Activated T-cell treated with anti-CD3 and anti-CD28 coated beads for 4 hours (primary cell): Measurements from ENCODE around the gene BRD9.
"Not testable (repeated sequence)": the region's sequence is repeated elsewhere in the genome, so short reads cannot be mapped to it uniquely, and the experiment has no call there.

Experiments used
- DNase-seq: peaks from one replicate; pipeline ENCODE4 v3.0.0-alpha.2; 2020

The BRD9 gene

DNA sequence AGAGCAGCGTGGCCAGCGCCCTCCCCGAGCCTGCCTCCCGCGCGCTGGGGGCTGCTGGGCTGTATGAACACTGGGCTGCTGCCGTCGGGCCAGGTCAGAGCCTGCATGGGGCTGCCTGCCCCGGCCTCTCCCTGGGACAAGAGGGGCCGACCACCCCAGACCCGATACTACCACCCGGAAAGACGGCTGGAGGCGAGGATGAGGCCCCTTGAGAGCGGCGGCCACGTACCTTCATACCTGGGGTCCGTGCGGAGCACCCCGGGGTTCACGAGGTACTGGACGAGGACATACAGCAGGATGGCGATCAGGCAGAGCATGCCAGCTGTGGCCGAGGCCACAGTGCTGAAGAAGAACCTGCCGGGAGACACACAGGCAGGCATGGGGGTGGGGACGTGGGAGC is 49.2 kb downstream of the BRD9 start:
- not testable (repeated sequence) for DNase-seq

DNA sequence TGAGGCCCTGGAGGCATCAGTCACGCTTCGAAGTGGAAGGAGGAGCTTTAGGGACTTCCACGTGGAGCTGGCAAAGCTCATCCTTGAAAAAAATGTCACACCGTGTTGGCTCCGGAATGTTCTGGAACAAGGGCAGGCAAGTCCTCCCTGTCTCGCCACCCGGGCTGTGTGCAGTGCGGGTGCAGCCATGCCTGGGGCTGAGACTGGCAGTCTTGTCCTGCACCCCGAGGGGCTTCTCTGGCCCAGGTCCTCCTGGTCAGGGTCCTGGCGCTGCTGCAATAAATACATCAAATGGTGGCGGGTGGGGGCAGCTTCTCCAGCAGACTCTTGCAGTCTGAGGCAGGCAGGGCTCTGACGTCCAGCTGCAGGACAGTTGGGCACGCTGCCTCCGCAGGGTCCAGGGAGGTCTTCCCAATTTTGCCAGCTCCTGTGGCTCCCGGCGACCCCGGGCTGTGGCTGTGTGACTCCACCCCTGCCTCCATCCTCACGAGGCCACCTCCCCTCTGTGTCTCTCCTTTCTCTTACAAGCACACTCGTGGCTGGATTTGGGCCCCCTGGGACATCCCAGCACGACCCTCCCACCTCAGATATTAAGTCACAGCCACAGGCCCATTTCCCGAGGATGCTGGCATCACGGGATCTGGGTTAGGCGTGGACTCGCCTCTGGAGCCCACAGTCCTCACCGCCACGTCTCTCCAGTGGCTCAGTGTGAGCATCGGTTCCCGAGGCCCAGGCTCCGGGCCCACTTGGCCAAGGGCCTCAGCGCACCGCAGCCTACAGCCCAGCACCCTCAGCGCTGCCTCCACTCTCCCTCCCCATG is 50.0 kb downstream of the BRD9 start:
- not testable (repeated sequence) for DNase-seq

DNA sequence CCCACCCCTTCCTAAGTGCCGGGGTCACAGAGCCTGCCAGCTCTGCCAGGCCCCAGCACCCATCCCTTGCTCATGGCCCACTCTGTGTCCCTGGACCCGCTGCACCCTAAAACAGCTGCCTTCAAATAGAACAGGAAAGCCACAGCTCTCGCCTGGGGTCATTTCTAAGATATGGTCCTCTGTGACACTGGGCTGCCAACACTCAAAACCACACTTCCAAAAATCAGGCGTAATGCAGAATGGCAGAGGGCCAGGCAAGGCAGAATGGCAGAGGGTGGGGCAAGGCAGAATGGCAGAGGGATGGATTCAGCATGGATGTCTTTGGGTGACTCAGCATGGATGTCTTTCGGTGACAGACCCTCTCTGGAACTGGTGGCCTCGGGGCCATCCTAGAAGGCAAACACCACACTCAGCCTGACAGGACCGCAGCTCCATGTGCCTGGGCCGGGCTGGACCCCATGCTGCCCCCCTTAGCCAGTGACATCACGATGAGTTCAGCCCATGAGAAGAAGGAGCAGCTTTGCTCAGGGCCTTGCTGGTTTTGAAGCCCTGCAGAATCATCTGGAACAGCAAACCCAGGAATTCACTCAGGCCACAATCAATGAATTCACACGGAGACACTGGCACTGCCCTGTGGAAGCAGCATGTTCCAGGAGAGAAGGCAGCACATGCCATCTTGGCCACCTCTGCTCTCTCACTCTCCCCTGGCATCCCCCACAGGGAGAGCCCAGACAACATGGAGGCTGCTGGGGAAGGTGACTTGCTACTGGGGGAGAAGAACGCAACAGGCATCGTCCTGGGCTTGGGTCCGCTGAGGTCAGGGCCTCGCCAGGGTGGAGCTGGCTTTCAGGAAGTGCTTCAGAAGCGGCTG is 50.8 kb downstream of the BRD9 start:
- not testable (repeated sequence) for DNase-seq

DNA sequence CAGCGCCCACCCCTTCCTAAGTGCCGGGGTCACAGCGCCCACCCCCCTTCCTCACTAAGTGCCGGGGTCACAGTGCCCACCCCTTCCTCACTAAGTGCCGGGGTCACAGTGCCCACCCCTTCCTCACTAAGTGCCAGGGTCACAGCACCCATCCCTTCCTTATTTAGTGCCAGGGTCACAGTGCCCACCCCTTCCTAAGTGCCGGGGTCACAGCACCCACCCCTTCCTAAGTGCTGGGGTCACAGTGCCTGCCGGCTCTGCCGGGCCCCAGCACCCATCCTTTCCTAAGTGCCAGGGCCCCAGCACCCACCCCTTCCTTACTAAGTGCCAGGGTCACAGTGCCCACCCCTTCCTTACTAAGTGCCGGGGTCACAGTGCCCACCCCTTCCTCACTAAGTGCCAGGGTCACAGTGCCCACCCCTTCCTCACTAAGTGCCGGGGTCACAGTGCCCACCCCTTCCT is 51.6 kb downstream of the BRD9 start:
- not testable (repeated sequence) for DNase-seq

DNA sequence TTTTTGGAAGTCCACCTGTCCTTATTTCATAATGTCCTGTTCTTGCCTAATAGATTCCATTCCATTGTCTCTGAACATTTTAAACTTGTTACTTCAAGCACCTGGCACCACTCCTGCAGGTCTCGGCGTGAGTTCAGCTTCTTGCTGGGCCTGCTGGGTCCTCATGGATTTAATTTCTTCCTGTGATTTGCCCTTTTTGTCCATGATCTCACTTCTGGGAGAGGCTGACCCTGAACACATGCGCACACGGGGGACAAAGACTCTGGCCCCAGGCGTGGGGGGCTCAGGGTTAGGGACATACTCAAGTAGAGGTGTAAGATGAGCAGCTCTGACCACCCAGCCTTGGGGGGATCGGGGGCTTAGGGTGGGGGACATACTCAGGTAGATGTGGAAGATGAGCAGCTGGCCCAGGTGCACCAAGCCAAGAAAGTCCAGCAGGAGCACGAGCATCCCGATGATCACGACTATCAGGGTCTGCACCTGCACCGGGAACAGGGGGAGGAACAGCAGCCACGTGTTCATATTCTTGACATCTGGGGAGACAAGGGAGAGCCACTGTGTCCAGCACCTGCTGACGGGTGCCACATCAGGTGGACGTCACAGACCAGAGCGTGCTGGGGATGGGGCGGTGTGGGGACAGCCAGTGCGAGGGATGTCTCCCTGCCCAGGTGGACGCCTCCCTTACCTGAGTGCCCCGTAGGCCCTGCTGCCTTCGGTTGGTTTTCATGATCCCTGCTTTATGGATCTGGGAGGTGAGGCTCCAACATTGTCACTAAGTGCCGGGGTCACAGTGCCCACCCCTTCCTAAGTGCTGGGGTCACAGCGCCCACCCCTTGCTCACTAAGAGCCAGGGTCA is 52.3 kb downstream of the BRD9 start:
- not testable (repeated sequence) for DNase-seq

DNA sequence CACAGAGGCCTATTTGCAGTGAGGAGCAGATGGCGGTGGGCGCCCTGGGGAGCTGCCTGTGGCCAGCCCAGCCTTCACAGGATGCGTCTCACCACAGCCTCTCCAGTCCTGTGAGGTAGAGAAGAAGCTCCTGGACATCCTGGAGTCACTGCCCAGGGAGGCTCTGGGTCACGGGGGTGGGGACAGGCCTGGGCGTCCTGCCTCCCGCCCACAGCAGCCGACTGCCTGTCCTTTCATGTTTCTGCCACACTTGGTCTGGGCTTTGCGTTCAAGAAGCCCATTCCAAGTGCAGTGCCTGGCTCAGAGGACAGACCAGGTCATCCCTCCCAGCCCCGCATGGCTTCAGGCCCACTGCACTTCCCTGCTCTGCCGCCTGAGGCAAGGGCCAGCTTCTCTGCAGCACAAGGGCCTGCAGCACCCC is 54.2 kb downstream of the BRD9 start:
- DNase-seq, result not testable (repeated sequence)

DNA sequence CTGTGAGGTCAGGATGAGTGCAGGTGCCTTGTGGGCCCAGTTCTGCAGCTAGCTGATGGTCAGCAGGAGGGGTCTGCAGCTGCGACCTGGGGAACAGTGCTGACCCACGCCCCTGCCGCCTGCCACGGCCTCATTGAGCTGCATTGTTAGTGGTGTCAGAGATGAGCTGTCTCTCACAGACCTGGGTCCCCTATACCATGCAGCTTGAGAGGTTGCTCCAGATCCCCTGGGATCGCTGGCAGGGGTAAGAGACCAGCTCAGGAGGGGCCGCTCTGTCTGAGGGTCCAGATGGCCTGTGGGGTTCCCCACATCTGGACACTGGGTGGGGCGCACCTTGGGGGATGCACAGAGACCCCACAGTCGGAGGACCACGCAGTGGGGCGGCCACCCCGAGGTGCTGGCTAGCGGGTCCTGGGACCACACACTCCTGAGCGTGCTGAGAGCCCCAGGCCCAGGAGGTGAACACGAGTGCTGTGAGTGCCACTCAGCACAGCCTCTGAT is 54.9 kb downstream of the BRD9 start:
- DNase-seq, result not testable (repeated sequence)

DNA sequence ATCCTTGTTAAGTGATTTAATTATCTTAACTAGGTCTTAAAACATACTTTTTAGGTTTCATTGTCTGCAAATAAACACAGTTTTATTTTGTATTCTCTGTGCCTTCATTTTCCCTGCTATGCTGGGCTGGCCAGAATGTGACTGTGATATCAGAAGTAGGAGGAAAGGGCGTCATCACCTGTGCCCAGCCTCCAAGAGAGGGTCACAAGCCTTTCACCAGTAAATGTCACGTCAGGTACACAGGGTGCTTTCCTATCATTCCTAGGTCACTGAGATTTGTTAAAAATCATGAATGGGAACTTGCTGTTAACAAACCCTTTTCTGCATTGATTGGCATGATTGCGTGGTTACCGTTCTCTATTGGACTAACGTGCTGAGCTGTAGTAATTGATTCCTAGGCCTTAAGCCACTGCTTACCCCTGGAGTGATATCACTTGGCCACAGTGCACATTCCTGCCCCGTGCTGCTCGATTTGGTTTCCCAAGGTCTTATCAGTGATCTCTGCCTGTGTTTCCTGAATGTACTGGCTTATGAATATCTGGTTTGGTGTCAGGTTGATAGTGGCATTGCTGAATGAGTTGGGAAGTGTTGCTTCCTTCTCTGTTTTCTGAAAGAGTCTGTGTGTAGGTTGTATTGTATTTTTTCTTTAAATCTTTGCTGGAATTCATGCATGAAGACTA is 56.5 kb downstream of the BRD9 start:
- not testable (repeated sequence) for DNase-seq

DNA sequence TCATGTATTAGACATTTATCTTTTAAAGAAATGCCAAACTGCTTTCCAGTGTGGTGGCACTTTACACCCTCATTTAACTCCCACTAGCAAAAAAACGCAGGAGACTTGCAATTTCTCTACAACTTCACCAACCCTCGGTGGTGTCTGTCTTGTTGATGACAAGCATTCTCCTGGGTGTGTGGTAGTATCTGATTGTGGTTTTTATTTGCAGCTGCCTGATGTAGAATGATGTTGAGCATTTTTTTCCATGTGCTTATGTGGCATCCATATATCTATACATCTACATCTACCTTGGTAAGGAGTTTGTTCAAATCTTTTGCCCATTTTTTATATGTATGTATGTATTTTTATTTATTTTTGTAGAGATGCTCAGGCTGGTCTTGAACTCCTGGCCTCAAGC is 58.6 kb downstream of the BRD9 start:
- not testable (repeated sequence) for DNase-seq

DNA sequence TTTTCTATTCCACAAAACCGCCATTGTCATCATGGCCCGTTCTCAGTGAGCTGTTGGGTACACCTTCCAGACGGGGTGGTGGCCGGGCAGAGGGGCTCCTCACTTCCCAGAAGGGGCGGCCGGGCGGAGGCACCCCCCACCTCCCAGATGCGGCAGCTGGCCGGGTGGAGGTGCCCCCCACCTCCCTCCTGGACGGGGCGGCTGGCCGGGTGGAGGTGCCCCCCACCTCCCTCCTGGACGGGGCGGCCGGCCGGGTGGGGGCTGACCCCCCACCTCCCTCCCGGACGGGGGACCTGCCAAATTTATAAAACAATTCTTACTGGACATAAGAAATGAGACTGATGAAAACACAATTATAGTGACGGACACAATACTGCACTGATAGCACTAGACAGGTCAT is 64.4 kb downstream of the BRD9 start:
- DNase-seq, result not testable (repeated sequence)

DNA sequence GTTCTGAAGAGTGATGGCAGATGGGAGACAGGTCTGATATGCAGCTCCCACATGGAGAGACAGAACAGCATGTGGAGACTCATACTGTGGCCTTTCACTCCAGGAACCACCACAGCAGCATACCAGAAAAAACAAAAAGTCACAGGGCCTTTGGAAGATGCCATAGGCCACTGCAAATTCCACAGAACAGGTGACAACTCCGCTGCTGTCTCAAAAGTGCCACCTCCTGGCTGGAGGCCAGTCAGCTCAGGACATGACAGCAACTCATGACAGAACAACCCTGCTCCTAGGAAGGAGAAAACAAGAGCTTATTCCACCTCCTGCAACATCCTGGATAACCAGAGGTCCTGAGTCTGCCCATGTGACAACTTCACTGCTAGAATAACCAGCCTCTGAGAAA is 67.1 kb downstream of the BRD9 start:
- DNase-seq, result not testable (repeated sequence)

DNA sequence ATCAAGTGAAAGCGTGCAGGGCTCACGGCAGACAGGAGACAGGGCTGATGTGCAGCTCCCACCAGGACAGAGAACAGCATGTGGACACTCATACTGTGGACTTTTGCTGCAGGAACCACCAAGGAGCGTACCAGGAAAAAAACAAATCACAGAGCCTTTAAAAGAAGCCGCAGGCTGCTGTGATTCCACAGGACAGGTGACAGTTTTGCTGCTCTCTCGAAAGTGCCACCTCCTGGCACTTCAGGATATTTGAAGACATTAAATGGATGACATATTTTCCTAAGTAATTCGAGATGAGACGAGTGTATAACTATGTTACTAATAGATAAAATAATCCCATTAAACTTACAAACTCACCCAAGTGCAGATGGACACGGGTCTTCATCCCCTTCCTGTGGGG is 71.1 kb downstream of the BRD9 start:
- DNase-seq, result no peak

DNA sequence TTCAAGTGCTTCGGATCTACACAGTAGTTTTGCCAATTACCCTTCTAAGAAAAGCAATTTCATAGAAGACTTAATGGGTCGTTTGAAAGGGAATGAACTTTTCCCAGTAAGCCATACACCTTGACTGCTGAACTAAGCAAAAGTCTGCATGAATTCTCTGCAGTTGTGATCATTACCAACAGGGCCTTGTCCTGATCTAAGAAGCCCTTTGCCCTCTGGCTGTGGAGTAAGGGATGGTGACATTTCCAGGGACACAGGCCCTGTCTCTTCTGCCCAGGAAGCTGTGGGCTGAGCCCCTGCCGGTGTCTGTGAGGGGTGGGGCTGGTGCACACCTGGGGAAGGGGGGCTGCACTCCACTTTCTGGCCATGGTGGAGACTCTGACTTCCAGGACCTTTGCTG is 72.4 kb downstream of the BRD9 start:
- no peak for DNase-seq

DNA sequence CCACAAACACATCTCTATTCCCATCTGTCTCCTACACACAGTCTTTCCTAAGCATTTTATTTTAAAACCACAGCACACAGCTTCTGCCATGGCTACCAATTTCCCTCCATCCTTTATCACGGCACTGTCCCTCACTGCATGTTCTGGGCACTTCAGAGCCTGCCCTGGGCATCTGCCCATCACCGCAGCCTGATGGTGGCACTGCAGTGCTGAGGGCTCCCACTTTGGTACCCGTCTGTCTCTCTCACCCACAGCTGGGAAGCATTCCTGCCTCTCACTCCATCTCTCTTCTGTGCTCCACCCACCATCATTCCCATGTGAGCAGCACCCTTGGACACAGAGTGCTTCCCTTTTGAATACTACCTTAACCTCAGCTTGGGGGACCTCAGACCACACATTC is 73.5 kb downstream of the BRD9 start:
- DNase-seq, result no peak

DNA sequence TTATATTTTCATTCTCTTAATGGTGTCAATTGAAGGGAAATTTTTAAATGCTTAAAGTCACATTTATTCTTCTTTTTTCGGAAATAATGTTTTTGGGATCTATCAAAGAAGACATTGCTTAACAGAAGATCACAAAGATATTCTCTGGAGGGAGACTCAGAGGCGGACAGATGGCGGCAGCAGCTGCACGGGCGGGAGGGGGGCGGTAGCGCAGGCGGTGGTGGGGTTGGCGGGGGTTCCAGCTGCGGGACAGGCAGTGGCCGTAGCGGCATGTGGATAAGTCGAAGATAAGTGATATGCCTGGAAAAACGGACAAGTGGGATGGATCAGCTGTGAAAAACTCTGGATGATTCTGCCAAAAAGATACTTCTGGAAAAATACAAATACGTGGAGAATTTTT is 76.4 kb downstream of the BRD9 start:
- DNase-seq, result no peak

DNA sequence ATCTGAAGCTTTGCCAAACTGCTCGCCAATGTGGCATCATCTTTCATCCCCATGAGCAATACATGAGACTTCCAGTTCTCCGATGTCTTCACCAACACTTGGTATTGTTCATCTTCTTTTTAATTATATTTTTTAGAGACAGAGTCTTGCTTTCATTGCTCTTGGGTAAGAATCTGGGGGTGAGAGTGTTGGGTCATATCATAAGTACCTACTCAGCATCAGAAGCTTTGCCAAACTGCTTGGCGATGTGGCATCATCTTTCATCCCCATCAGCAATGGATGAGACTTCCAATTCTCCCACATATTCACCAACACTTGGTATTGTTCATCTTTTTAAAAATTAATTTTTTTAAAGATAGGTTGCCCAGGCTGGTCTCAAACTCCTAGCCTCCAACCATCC is 77.2 kb downstream of the BRD9 start:
- no peak for DNase-seq
